MG63 (cell line): Measurements from ENCODE around the gene VSIG10. TPM values are rescaled to one million over a fixed set of nuclear protein-coding genes. Genes with fewer than 3 reads are reported as not detected.
"Not testable (repeated sequence)": the region's sequence is repeated elsewhere in the genome, so short reads cannot be mapped to it uniquely, and the experiment has no call there.

Experiments
- DNase-seq: peaks from one replicate; pipeline ENCODE4 v3.0.0-alpha.2; 2020
- H3K27me3 ChIP-seq: fragments of 250-450 bp; sonication (Bioruptor Pico); 2 replicates; pipeline ENCODE4 v1.5.1; 2020; ENCODE audit warnings: mild to moderate bottlenecking, moderate library complexity
- H3K36me3 ChIP-seq: fragments of 250-450 bp; sonication (Bioruptor Pico); 2 replicates; pipeline ENCODE4 v1.5.1; 2020; ENCODE audit warnings: mild to moderate bottlenecking, moderate library complexity
- H3K4me3 ChIP-seq: fragments of 250-450 bp; sonication (Bioruptor Pico); 2 replicates; pipeline ENCODE4 v1.5.1; 2020; ENCODE audit warnings: mild to moderate bottlenecking, moderate library complexity
- H3K9me3 ChIP-seq: fragments of 250-450 bp; sonication (Bioruptor Pico); 2 replicates; pipeline ENCODE4 v1.5.1; 2020; ENCODE audit warnings: mild to moderate bottlenecking, moderate library complexity
- total RNA-seq: library from RNA; depleted of rRNA; stranded (reverse); fragments of >200 nt; shearing (Covaris generic); gene quantifications from 2 replicates; pipeline ENCODE4 v1.2.3, GENCODE V29; 2014; ENCODE audit warnings: low replicate concordance; rRNA removed

VSIG10 gene
- total RNA-seq, result 23.9 and 29.4 TPM in 2 replicates

- Histone ChIP-seq H3K27me3 (no peaks in the 10 kb centered on the region), H3K4me3 (peak within 1 kb of the TSS; percentile 68), H3K36me3 (no peaks in the 10 kb centered on the region), H3K9me3 (no peaks in the 10 kb centered on the region)
- peak; percentile 83 for DNase-seq
These were observed at the start of gene VSIG10 for GRCh38 chr12:118103601-118104382. VSIG10 (minus strand) TSS chr12:118104011; CDS start chr12:118103671, 340 bp downstream.

GRCh38 chr12:118151755-118152154 is 47.9 kb upstream of the VSIG10 start:
- Histone ChIP-seq H3K36me3 (peaks cover 12% of the 10 kb centered on the region), H3K4me3 (no peak overlapping the region), H3K27me3 (no peaks in the 10 kb centered on the region), H3K9me3 (no peaks in the 10 kb centered on the region)
- DNase-seq, result no peak

- Histone ChIP-seq H3K27me3 (no peaks in the 10 kb centered on the region), H3K36me3 (peaks cover 15% of the 10 kb centered on the region), H3K9me3 (no peaks in the 10 kb centered on the region), H3K4me3 (no peak overlapping the region)
- no peak for DNase-seq
These were observed 46.8 kb upstream of the VSIG10 start for GRCh38 chr12:118150625-118151024.

- no peaks in the 10 kb centered on the region for H3K27me3 ChIP-seq
- H3K9me3 ChIP-seq, result no peaks in the 10 kb centered on the region
- no peak overlapping the region for H3K4me3 ChIP-seq
- DNase-seq, result no peak
- peaks cover 30% of the 10 kb centered on the region for H3K36me3 ChIP-seq
These were observed 44.5 kb upstream of the VSIG10 start for GRCh38 chr12:118148287-118148686.

- H3K27me3 ChIP-seq, result no peaks in the 10 kb centered on the region
- no peak overlapping the region for H3K4me3 ChIP-seq
- H3K36me3 ChIP-seq, result peaks cover 41% of the 10 kb centered on the region
- no peak for DNase-seq
- no peaks in the 10 kb centered on the region for H3K9me3 ChIP-seq
These were observed 42.0 kb upstream of the VSIG10 start for GRCh38 chr12:118145798-118146156.

- H3K9me3 ChIP-seq, result no peaks in the 10 kb centered on the region
- no peak for DNase-seq
- H3K36me3 ChIP-seq, result peaks cover 46% of the 10 kb centered on the region
- H3K27me3 ChIP-seq, result no peaks in the 10 kb centered on the region
- H3K4me3 ChIP-seq, result no peak overlapping the region
These were observed 41.4 kb upstream of the VSIG10 start for GRCh38 chr12:118145113-118145797.

- Histone ChIP-seq H3K9me3 (no peaks in the 10 kb centered on the region), H3K36me3 (peaks cover 48% of the 10 kb centered on the region), H3K27me3 (no peaks in the 10 kb centered on the region), H3K4me3 (no peak overlapping the region)
- no peak for DNase-seq
These were observed 40.7 kb upstream of the VSIG10 start for GRCh38 chr12:118144499-118144898.

- Histone ChIP-seq H3K27me3 (no peaks in the 10 kb centered on the region), H3K36me3 (peaks cover 73% of the 10 kb centered on the region), H3K9me3 (no peaks in the 10 kb centered on the region; the same call in 1 of the 2 replicates), H3K4me3 (no peak overlapping the region)
- no peak for DNase-seq
These were observed 37.0 kb upstream of the VSIG10 start for GRCh38 chr12:118140825-118141224.

GRCh38 chr12:118137148-118137678 is 33.4 kb upstream of the VSIG10 start:
- no peaks in the 10 kb centered on the region for H3K27me3 ChIP-seq
- H3K9me3 ChIP-seq, result no peaks in the 10 kb centered on the region; the same call in 1 of the 2 replicates
- no peak for DNase-seq
- H3K4me3 ChIP-seq, result peak overlapping the region; percentile 97
- peaks cover 52% of the 10 kb centered on the region for H3K36me3 ChIP-seq

- peaks cover 48% of the 10 kb centered on the region for H3K36me3 ChIP-seq
- no peaks in the 10 kb centered on the region for H3K27me3 ChIP-seq
- peak; percentile 55 for DNase-seq
- no peaks in the 10 kb centered on the region; the same call in 1 of the 2 replicates for H3K9me3 ChIP-seq
- peak overlapping the region; percentile 97 for H3K4me3 ChIP-seq
These were observed 32.8 kb upstream of the VSIG10 start for GRCh38 chr12:118136559-118137003.

- no peaks in the 10 kb centered on the region; the same call in 1 of the 2 replicates for H3K9me3 ChIP-seq
- DNase-seq, result peak; percentile 97
- peaks cover 43% of the 10 kb centered on the region for H3K36me3 ChIP-seq
- H3K4me3 ChIP-seq, result peak within 1 kb of the TSS; percentile 97
- no peaks in the 10 kb centered on the region for H3K27me3 ChIP-seq
These were observed 32.2 kb upstream of the VSIG10 start, which contains the start of gene PEBP1 for GRCh38 chr12:118135788-118136558. PEBP1 (plus strand) TSS chr12:118136124; CDS start chr12:118136210, 86 bp downstream.

GRCh38 chr12:118129436-118129835 is 25.6 kb upstream of the VSIG10 start:
- not testable (repeated sequence) for H3K9me3 ChIP-seq, H3K4me3 ChIP-seq, H3K36me3 ChIP-seq, DNase-seq, H3K27me3 ChIP-seq

GRCh38 chr12:118127867-118128266 is 24.1 kb upstream of the VSIG10 start:
- Histone ChIP-seq H3K4me3 (no peak overlapping the region), H3K27me3 (no peaks in the 10 kb centered on the region), H3K9me3 (peaks cover 2% of the 10 kb centered on the region; the same call in 1 of the 2 replicates), H3K36me3 (peaks cover 7% of the 10 kb centered on the region)
- no peak for DNase-seq

GRCh38 chr12:118126119-118126757 is 22.4 kb upstream of the VSIG10 start:
- Histone ChIP-seq H3K9me3 (peaks cover 2% of the 10 kb centered on the region; the same call in 1 of the 2 replicates), H3K4me3 (no peak overlapping the region), H3K27me3 (no peaks in the 10 kb centered on the region), H3K36me3 (peaks cover 7% of the 10 kb centered on the region)
- DNase-seq, result no peak

- Histone ChIP-seq H3K36me3 (peaks cover 5% of the 10 kb centered on the region), H3K27me3 (no peaks in the 10 kb centered on the region), H3K4me3 (no peak overlapping the region), H3K9me3 (peaks cover 2% of the 10 kb centered on the region; the same call in 1 of the 2 replicates)
- DNase-seq, result no peak
These were observed 21.9 kb upstream of the VSIG10 start for GRCh38 chr12:118125743-118126118.

GRCh38 chr12:118124333-118124874 is 20.6 kb upstream of the VSIG10 start:
- H3K27me3 ChIP-seq, result no peaks in the 10 kb centered on the region
- DNase-seq, result no peak
- no peaks in the 10 kb centered on the region for H3K36me3 ChIP-seq
- H3K4me3 ChIP-seq, result no peak overlapping the region
- 0 out of 2 replicates have a peak, but pooled peaks cover under 1% of the 10 kb centered on the region for H3K9me3 ChIP-seq
